ENCODE measurements around the gene EXTL2. TPM values are rescaled to one million over a fixed set of nuclear protein-coding genes. Genes with fewer than 3 reads are reported as not detected.

Gene EXTL2
- total RNA-seq, 4 donors from 2014 or later = 1.6 to 9.1 (median 8.5) TPM

- no peaks in the 10 kb centered on the region for H3K9me3 ChIP-seq
- no peak overlapping the region for H3K4me3 ChIP-seq
- H3K4me1 ChIP-seq = no peaks in the 10 kb centered on the region
- DNase-seq = no peak
- H3K27ac ChIP-seq = no peak overlapping the region
- no peak for TF ChIP-seq POLR2A (IDR thresholded peaks at IDR 0.05)
- TF ChIP-seq CTCF (IDR thresholded peaks at IDR 0.05) = peak in 2 of 6 experiments; percentile 4 to 8
- no peaks in the 10 kb centered on the region for H3K36me3 ChIP-seq
- no peaks in the 10 kb centered on the region for H3K27me3 ChIP-seq
Measured at GRCh38 chr1:100883963-100884362, 10.7 kb downstream of the EXTL2 start.

- no peak overlapping the region for H3K27ac ChIP-seq
- H3K9me3 ChIP-seq = no peaks in the 10 kb centered on the region
- H3K36me3 ChIP-seq = no peaks in the 10 kb centered on the region
- no peak for DNase-seq
- no peaks in the 10 kb centered on the region for H3K4me1 ChIP-seq
- TF ChIP-seq POLR2A (IDR thresholded peaks at IDR 0.05) (no peak), CTCF (IDR thresholded peaks at IDR 0.05) (no peak)
- no peak overlapping the region for H3K4me3 ChIP-seq
- no peaks in the 10 kb centered on the region for H3K27me3 ChIP-seq
Measured at GRCh38 chr1:100882698-100883097, 11.9 kb downstream of the EXTL2 start.

GRCh38 chr1:100881687-100882086, 13.0 kb downstream of the EXTL2 start:
- no peaks in the 10 kb centered on the region for H3K36me3 ChIP-seq
- DNase-seq = no peak
- no peaks in the 10 kb centered on the region for H3K9me3 ChIP-seq
- H3K27me3 ChIP-seq = no peaks in the 10 kb centered on the region
- no peak overlapping the region for H3K27ac ChIP-seq
- TF ChIP-seq POLR2A (IDR thresholded peaks at IDR 0.05) (no peak), CTCF (IDR thresholded peaks at IDR 0.05) (no peak)
- no peak overlapping the region for H3K4me3 ChIP-seq
- H3K4me1 ChIP-seq = no peaks in the 10 kb centered on the region

- TF ChIP-seq POLR2A (IDR thresholded peaks at IDR 0.05) (no peak), CTCF (IDR thresholded peaks at IDR 0.05) (no peak)
- DNase-seq = no peak
- no peaks in the 10 kb centered on the region for H3K9me3 ChIP-seq
- H3K4me3 ChIP-seq = no peak overlapping the region
- H3K4me1 ChIP-seq = no peaks in the 10 kb centered on the region
- no peak overlapping the region for H3K27ac ChIP-seq
- H3K27me3 ChIP-seq = no peaks in the 10 kb centered on the region
- no peaks in the 10 kb centered on the region for H3K36me3 ChIP-seq
Measured at GRCh38 chr1:100879422-100879821, 15.2 kb downstream of the EXTL2 start.

- TF ChIP-seq CTCF (IDR thresholded peaks at IDR 0.05) (no peak), POLR2A (IDR thresholded peaks at IDR 0.05) (no peak)
- Histone ChIP-seq H3K4me1 (no peaks in the 10 kb centered on the region), H3K9me3 (no peaks in the 10 kb centered on the region), H3K27me3 (no peaks in the 10 kb centered on the region), H3K4me3 (no peak overlapping the region), H3K27ac (no peak overlapping the region), H3K36me3 (no peaks in the 10 kb centered on the region)
- DNase-seq = no peak
Measured at GRCh38 chr1:100876291-100876690, 18.4 kb downstream of the EXTL2 start.

- Histone ChIP-seq H3K27me3 (no peaks in the 10 kb centered on the region), H3K27ac (no peak overlapping the region), H3K4me1 (no peaks in the 10 kb centered on the region), H3K9me3 (no peaks in the 10 kb centered on the region), H3K4me3 (no peak overlapping the region), H3K36me3 (no peaks in the 10 kb centered on the region)
- DNase-seq = no peak
- no peak for TF ChIP-seq CTCF (IDR thresholded peaks at IDR 0.05)
- no peak for TF ChIP-seq POLR2A (IDR thresholded peaks at IDR 0.05)
Measured at GRCh38 chr1:100875228-100875627, 19.4 kb downstream of the EXTL2 start.

Data from Peyer's patch (tissue), 4 donors.